Epithelial cell of prostate (primary cell): Measurements from ENCODE around the gene FOXK2.
"Not testable (repeated sequence)": the region's sequence is repeated elsewhere in the genome, so short reads cannot be mapped to it uniquely, and the experiment has no call there.

Experiments
- DNase-seq: peaks from one replicate; pipeline ENCODE4 v3.0.0-alpha.2; 2011; ENCODE audit warnings: low read depth, low spot score
- H3K27ac ChIP-seq: fragments of 450-650 bp; 2 replicates; pipeline ENCODE4 v1.5.1; 2017; ENCODE audit warnings: mild to moderate bottlenecking

The FOXK2 gene

GRCh38 chr17:82560802-82561428, 41.4 kb downstream of the FOXK2 start:
- no peak for DNase-seq
- no peak overlapping the region for H3K27ac ChIP-seq

- no peak overlapping the region for H3K27ac ChIP-seq
- no peak for DNase-seq
Measured at GRCh38 chr17:82561429-82562035, 42.0 kb downstream of the FOXK2 start.

GRCh38 chr17:82562718-82563220, 43.2 kb downstream of the FOXK2 start:
- not testable (repeated sequence) for H3K27ac ChIP-seq, DNase-seq

GRCh38 chr17:82563318-82563717, 43.8 kb downstream of the FOXK2 start:
- DNase-seq: no peak
- no peak overlapping the region for H3K27ac ChIP-seq

GRCh38 chr17:82563745-82564144, 44.2 kb downstream of the FOXK2 start:
- not testable (repeated sequence) for H3K27ac ChIP-seq, DNase-seq

- DNase-seq: no peak
- H3K27ac ChIP-seq: no peak overlapping the region
Measured at GRCh38 chr17:82564241-82564640, 44.7 kb downstream of the FOXK2 start.

- no peak for DNase-seq
- no peak overlapping the region for H3K27ac ChIP-seq
Measured at GRCh38 chr17:82565551-82565950, 46.0 kb downstream of the FOXK2 start.

- H3K27ac ChIP-seq: no peak overlapping the region
- no peak for DNase-seq
Measured at GRCh38 chr17:82566129-82566960, 46.8 kb downstream of the FOXK2 start.

GRCh38 chr17:82567286-82567685, 47.8 kb downstream of the FOXK2 start:
- no peak overlapping the region for H3K27ac ChIP-seq
- no peak for DNase-seq

GRCh38 chr17:82568997-82569393, 49.5 kb downstream of the FOXK2 start:
- DNase-seq: no peak

GRCh38 chr17:82569621-82570020, 50.1 kb downstream of the FOXK2 start:
- H3K27ac ChIP-seq: no peak overlapping the region
- no peak for DNase-seq

More at GRCh38 chr17:82568997-82569393, 49.5 kb downstream of the FOXK2 start:
- no peak overlapping the region for H3K27ac ChIP-seq

- DNase-seq: no peak
- H3K27ac ChIP-seq: no peak overlapping the region
Measured at GRCh38 chr17:82570277-82570676, 50.7 kb downstream of the FOXK2 start.

- no peak for DNase-seq
- H3K27ac ChIP-seq: no peak overlapping the region
Measured at GRCh38 chr17:82571855-82572254, 52.3 kb downstream of the FOXK2 start.

GRCh38 chr17:82574041-82574440, 54.5 kb downstream of the FOXK2 start:
- DNase-seq: no peak
- no peak overlapping the region for H3K27ac ChIP-seq

- not testable (repeated sequence) for DNase-seq, H3K27ac ChIP-seq
Measured at GRCh38 chr17:82575581-82576221, 56.2 kb downstream of the FOXK2 start.

- no peak overlapping the region for H3K27ac ChIP-seq
Measured at GRCh38 chr17:82577300-82577699, 57.8 kb downstream of the FOXK2 start.

GRCh38 chr17:82579969-82580368, 60.4 kb downstream of the FOXK2 start:
- DNase-seq: not testable (repeated sequence)

More at GRCh38 chr17:82577300-82577699, 57.8 kb downstream of the FOXK2 start:
- DNase-seq: no peak

GRCh38 chr17:82582213-82582612, 62.7 kb downstream of the FOXK2 start:
- DNase-seq: no peak
- H3K27ac ChIP-seq: no peak overlapping the region

More at GRCh38 chr17:82579969-82580368, 60.4 kb downstream of the FOXK2 start:
- H3K27ac ChIP-seq: not testable (repeated sequence)

GRCh38 chr17:82582709-82583108, 63.2 kb downstream of the FOXK2 start:
- no peak overlapping the region for H3K27ac ChIP-seq
- no peak for DNase-seq

- DNase-seq: no peak
- no peak overlapping the region for H3K27ac ChIP-seq
Measured at GRCh38 chr17:82583720-82584234, 64.2 kb downstream of the FOXK2 start.
